ENCODE data around the gene SETBP1. TPM values are rescaled to one million over a fixed set of nuclear protein-coding genes. Genes with fewer than 3 reads are reported as not detected.

The SETBP1 gene
- total RNA-seq, 2 donors from 2014 or later: 59.5 to 76.9 TPM

GRCh38 chr18:45112682-45113081 lies 432.0 kb downstream of the SETBP1 start:
- no peak for DNase-seq (ENCODE audit: low spot score)
- intact Hi-C loops (cut with DNase I): no loop called here

- DNase-seq (ENCODE audit: low spot score): no peak
- intact Hi-C loops (cut with DNase I): no loop called here
Observed at GRCh38 chr18:45116116-45116515, 435.4 kb downstream of the SETBP1 start.

Small RNAs within 50 kb of the gene (microRNA-seq; reads per million reads assigned to microRNA genes)
- 0 reads per million in 2 donors for gene MIR4319 (ENCODE audit: borderline microRNAs expressed in 2 of 2)

All from posterior vena cava (tissue), 2 donors.